HepG2 (cell line): Measurements from ENCODE around the gene SPG7. TPM values are rescaled to one million over a fixed set of nuclear protein-coding genes. Genes with fewer than 3 reads are reported as not detected.

Source experiments
- CREB1 ChIP-seq, 2 experiments: fragments of 450-650 bp in 1 of 2; IDR thresholded peaks; 2 replicates each; pipeline ENCODE4 v1.6.1; 2016 to 2017; ENCODE audit warnings: control low read depth in 1 of 2, mild to moderate bottlenecking in 1 of 2, missing compliant biosample characterization in 1 of 2, missing genetic modification characterization in 1 of 2
- KDM2A ChIP-seq: sonication (generic); formaldehyde crosslinking; IDR thresholded peaks from 2 replicates; pipeline ENCODE4 v1.4.0; 2020; ENCODE audit warnings: low read depth, missing genetic modification reagents, borderline replicate concordance
- KLF12 ChIP-seq: sonication (generic); formaldehyde crosslinking; IDR thresholded peaks from 2 replicates; pipeline ENCODE4 v1.4.0; 2020; ENCODE audit warnings: missing genetic modification reagents, borderline replicate concordance
- LCORL ChIP-seq, 2 experiments: fragments of 450-650 bp in 1 of 2; sonication (generic) in 1 of 2; formaldehyde crosslinking in 1 of 2; IDR thresholded peaks; 2 replicates each; pipeline versions ENCODE4 v1.5.0 to v1.6.1; 2017 to 2020; ENCODE audit warnings: antibody characterized with exemption in 1 of 2, missing genetic modification reagents in 1 of 2
- NFRKB ChIP-seq: fragments of 450-650 bp; IDR thresholded peaks from 2 replicates; pipeline ENCODE4 v1.6.1; 2017
- NR2F1 ChIP-seq, 2 experiments: fragments of 450-650 bp in 1 of 2; formaldehyde crosslinking in 1 of 2; IDR thresholded peaks; 2 replicates each; pipeline versions ENCODE4 v1.5.0 to v1.6.1; 2016 to 2020; ENCODE audit warnings: mild to moderate bottlenecking in 1 of 2, missing compliant biosample characterization in 1 of 2, missing genetic modification reagents in 1 of 2, moderate library complexity in 1 of 2
- NR2F6 ChIP-seq, 2 experiments: IDR thresholded peaks; 2 replicates each; pipeline ENCODE4 v1.6.1; 2016; ENCODE audit warnings: antibody characterized with exemption in 1 of 2, mild to moderate bottlenecking in 1 of 2
- RFXAP ChIP-seq: sonication (generic); formaldehyde crosslinking; IDR thresholded peaks from 2 replicates; pipeline ENCODE4 v1.4.0; 2020; ENCODE audit warnings: missing genetic modification reagents, borderline replicate concordance
- SIX4 ChIP-seq: sonication (generic); formaldehyde crosslinking; IDR thresholded peaks from 2 replicates; pipeline ENCODE4 v1.4.0; 2020; ENCODE audit warnings: missing genetic modification reagents
- ZBTB3 ChIP-seq: sonication (generic); formaldehyde crosslinking; IDR thresholded peaks from 2 replicates; pipeline ENCODE4 v1.4.0; 2020; ENCODE audit warnings: low read depth, mild to moderate bottlenecking, moderate library complexity, missing genetic modification reagents, borderline replicate concordance
- ZFP91 ChIP-seq: sonication (generic); formaldehyde crosslinking; IDR thresholded peaks from 2 replicates; pipeline ENCODE4 v1.9.0; 2022; ENCODE audit warnings: missing genetic modification reagents, mild to moderate bottlenecking, borderline replicate concordance
- ZHX1 ChIP-seq: sonication (generic); formaldehyde crosslinking; IDR thresholded peaks from 2 replicates; pipeline ENCODE4 v1.8.1; 2022; ENCODE audit warnings: low read depth, mild to moderate bottlenecking, missing genetic modification reagents
- ZNF335 ChIP-seq: sonication (generic); formaldehyde crosslinking; IDR thresholded peaks from 2 replicates; pipeline ENCODE4 v1.4.0; 2020; ENCODE audit warnings: missing genetic modification reagents
- ZSCAN22 ChIP-seq: sonication (generic); formaldehyde crosslinking; IDR thresholded peaks from 2 replicates; pipeline ENCODE4 v1.4.0; 2020; ENCODE audit warnings: mild to moderate bottlenecking, missing genetic modification reagents
- polyA plus RNA-seq, 8 experiments: library from polyadenylated mRNA; depleted of rRNA in 3 of 8; stranded (reverse) in 7 of 8; unstranded in 1 of 8; fragments of >200 nt; fragmentation: Illumina TruSeq in 4 of 8; extraction: Trizol in 4 of 8; gene quantifications; 2 replicates each; pipeline versions ENCODE4 v1.2.1 to v1.2.3, GENCODE V29; 2011 to 2016; ENCODE audit warnings: low read depth in 4 of 8, missing spikeins in 1 of 8, mixed read lengths in 1 of 8; ENCODE audit not compliant: insufficient read depth in 1 of 8
- total RNA-seq, 5 experiments: library from RNA; depleted of rRNA; stranded (reverse); fragments of >200 nt; fragmentation: Illumina TruSeq; extraction: Trizol; gene quantifications; 2 replicates each; pipeline ENCODE4 v1.2.3, GENCODE V29; 2016; ENCODE audit warnings: low read depth in 1 of 5
- TF ChIP-seq, protein P1 (sequence below): sonication (generic); formaldehyde crosslinking; IDR thresholded peaks from 2 replicates; pipeline ENCODE4 v1.5.0; 2020; ENCODE audit warnings: mild to moderate bottlenecking, missing genetic modification reagents
- TF ChIP-seq, protein P2 (sequence below): sonication (generic); formaldehyde crosslinking; IDR thresholded peaks from 2 replicates; pipeline ENCODE4 v1.4.0; 2020; ENCODE audit warnings: missing genetic modification reagents, borderline replicate concordance

Gene SPG7
- total and polyA plus RNA-seq, 2 of the 13 experiments (the other 11 are each of a cell fraction or from before 2014, with no cell fraction given), result 66.0 to 136 TPM

DNA sequence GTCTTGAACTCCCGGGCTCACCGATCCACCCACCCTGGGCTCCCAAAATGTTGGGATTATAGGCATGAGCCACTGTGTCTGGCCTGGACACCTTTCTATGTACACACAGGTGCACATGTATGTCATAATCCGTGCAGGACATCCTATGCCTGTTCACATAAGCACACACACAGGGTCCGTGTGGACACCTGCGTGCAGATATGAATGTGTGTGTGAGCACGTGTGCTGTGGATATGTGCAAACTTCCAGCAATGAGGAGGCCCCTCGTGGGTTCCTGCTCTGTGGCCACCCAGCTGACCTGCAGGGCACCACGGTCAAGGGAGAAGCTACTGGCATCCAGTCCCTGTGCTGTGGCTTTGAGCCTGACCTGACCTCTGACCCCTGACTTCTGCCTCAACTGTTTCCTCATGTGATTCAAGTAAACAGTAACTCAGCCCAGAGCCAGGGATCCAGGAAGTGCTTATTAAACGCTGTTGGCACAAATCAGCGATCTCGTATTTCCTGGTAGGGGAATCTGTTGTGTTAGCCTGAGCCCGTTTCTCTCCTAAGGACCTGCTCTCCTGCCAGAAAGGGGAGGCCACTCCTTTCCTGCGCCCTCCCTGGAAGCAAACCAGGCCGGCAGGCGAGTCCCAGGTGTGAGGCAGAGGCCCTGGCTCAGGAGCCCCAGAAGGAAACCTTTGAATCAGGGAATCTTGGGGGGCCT lies 73.8 kb downstream of the SPG7 start (continued):
- TF ChIP-seq ZHX1 (no peak), SIX4 (CRISPR knock-in tag) (no peak), ZSCAN22 (CRISPR knock-in tag) (no peak; the same call in 1 of the 2 replicates), ZNF335 (CRISPR knock-in tag) (no peak), LCORL (IDR thresholded peaks at IDR 0.05) (no peak), LCORL (CRISPR knock-in tag; IDR thresholded peaks at IDR 0.05) (peak; percentile 78; the same call in 1 of the 2 replicates), NR2F6 (IDR thresholded peaks at IDR 0.05) (peak; percentile 99), NR2F6 (CRISPR knock-in tag; IDR thresholded peaks at IDR 0.05) (peak; percentile 99), RFXAP (no peak), ZBTB3 (CRISPR knock-in tag) (no peak), CREB1 (IDR thresholded peaks at IDR 0.05) (no peak), CREB1 (CRISPR knock-in tag; IDR thresholded peaks at IDR 0.05) (no peak), ZFP91 (CRISPR knock-in tag) (peak; percentile 5; the same call in 1 of the 2 replicates), NR2F1 (CRISPR knock-in tag; IDR thresholded peaks at IDR 0.05) (peak; percentile 96 to 97), KLF12 (CRISPR knock-in tag) (no peak), KDM2A (no peak; the same call in 1 of the 2 replicates), NFRKB (no peak)
- TF ChIP-seq, protein P1, sequence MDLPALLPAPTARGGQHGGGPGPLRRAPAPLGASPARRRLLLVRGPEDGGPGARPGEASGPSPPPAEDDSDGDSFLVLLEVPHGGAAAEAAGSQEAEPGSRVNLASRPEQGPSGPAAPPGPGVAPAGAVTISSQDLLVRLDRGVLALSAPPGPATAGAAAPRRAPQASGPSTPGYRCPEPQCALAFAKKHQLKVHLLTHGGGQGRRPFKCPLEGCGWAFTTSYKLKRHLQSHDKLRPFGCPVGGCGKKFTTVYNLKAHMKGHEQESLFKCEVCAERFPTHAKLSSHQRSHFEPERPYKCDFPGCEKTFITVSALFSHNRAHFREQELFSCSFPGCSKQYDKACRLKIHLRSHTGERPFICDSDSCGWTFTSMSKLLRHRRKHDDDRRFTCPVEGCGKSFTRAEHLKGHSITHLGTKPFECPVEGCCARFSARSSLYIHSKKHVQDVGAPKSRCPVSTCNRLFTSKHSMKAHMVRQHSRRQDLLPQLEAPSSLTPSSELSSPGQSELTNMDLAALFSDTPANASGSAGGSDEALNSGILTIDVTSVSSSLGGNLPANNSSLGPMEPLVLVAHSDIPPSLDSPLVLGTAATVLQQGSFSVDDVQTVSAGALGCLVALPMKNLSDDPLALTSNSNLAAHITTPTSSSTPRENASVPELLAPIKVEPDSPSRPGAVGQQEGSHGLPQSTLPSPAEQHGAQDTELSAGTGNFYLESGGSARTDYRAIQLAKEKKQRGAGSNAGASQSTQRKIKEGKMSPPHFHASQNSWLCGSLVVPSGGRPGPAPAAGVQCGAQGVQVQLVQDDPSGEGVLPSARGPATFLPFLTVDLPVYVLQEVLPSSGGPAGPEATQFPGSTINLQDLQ (CRISPR knock-in tag), result no peak
- TF ChIP-seq, protein P2, sequence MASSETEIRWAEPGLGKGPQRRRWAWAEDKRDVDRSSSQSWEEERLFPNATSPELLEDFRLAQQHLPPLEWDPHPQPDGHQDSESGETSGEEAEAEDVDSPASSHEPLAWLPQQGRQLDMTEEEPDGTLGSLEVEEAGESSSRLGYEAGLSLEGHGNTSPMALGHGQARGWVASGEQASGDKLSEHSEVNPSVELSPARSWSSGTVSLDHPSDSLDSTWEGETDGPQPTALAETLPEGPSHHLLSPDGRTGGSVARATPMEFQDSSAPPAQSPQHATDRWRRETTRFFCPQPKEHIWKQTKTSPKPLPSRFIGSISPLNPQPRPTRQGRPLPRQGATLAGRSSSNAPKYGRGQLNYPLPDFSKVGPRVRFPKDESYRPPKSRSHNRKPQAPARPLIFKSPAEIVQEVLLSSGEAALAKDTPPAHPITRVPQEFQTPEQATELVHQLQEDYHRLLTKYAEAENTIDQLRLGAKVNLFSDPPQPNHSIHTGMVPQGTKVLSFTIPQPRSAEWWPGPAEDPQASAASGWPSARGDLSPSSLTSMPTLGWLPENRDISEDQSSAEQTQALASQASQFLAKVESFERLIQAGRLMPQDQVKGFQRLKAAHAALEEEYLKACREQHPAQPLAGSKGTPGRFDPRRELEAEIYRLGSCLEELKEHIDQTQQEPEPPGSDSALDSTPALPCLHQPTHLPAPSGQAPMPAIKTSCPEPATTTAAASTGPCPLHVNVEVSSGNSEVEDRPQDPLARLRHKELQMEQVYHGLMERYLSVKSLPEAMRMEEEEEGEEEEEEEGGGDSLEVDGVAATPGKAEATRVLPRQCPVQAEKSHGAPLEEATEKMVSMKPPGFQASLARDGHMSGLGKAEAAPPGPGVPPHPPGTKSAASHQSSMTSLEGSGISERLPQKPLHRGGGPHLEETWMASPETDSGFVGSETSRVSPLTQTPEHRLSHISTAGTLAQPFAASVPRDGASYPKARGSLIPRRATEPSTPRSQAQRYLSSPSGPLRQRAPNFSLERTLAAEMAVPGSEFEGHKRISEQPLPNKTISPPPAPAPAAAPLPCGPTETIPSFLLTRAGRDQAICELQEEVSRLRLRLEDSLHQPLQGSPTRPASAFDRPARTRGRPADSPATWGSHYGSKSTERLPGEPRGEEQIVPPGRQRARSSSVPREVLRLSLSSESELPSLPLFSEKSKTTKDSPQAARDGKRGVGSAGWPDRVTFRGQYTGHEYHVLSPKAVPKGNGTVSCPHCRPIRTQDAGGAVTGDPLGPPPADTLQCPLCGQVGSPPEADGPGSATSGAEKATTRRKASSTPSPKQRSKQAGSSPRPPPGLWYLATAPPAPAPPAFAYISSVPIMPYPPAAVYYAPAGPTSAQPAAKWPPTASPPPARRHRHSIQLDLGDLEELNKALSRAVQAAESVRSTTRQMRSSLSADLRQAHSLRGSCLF (CRISPR knock-in tag), result no peak
